Measurements from ENCODE around the gene RCVRN. TPM values are rescaled to one million over a fixed set of nuclear protein-coding genes. Genes with fewer than 3 reads are reported as not detected.

Gene RCVRN
- total RNA-seq, 1 donor from 2014 or later: not detected

DNA sequence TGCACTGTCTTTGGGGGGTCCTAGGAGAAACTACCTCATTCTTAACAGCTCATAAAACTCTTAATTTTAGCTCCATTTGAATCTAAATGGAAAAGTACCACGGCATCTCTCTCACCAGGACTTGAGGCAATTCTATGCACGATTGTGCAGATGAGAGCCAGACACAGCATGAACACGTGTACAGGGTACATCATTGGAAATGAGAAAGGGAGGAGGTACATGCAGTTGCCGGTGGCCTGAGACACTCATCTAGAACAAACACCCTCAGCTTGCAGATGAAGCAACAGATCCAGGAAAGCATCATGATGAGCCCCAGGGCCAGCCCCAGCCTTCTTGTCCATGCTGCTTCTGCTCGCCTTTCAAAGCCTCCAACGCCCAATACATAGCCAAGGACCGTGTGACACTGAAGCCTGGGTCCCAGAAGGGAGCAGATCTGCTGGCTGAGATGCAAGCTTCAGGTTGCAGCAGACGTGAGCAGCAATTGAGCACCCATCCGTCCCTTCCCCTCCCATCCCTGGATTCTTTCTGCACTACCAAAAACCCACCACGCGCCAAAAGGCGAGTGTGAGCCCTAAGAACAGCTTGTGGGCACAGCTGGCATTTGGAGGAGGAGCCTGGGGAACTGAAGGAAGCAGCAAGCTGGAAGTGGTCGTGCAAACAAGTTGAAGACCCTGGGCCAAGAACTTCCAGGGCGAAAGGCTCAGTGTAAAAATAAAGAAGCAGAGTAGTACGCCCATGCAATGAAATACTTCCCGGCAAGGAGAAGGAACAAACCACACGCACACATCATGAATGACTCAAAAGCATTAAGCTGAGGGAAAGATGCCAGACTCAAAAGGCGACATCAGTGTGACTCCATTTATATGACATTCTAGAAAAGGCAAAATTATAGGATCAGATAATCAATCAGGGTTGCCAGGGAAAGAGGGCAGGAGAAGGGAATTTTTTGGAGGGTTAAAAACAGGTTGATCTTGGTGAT is 7.3 kb upstream of the RCVRN start:
- no peak overlapping the region for H3K27ac Mint-ChIP-seq (ENCODE audit: unreplicated experiment)
- DNase-seq: no peak
- peaks cover 7% of the 10 kb centered on the region for H3K36me3 Mint-ChIP-seq (ENCODE audit: unreplicated experiment)
- peaks cover 6% of the 10 kb centered on the region for H3K9me3 Mint-ChIP-seq (ENCODE audit: unreplicated experiment)
- TF ChIP-seq, protein P1, sequence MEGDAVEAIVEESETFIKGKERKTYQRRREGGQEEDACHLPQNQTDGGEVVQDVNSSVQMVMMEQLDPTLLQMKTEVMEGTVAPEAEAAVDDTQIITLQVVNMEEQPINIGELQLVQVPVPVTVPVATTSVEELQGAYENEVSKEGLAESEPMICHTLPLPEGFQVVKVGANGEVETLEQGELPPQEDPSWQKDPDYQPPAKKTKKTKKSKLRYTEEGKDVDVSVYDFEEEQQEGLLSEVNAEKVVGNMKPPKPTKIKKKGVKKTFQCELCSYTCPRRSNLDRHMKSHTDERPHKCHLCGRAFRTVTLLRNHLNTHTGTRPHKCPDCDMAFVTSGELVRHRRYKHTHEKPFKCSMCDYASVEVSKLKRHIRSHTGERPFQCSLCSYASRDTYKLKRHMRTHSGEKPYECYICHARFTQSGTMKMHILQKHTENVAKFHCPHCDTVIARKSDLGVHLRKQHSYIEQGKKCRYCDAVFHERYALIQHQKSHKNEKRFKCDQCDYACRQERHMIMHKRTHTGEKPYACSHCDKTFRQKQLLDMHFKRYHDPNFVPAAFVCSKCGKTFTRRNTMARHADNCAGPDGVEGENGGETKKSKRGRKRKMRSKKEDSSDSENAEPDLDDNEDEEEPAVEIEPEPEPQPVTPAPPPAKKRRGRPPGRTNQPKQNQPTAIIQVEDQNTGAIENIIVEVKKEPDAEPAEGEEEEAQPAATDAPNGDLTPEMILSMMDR (IDR thresholded peaks at IDR 0.05; ENCODE audit: partially characterized antibody, unreplicated experiment): no peak
- H3K4me1 Mint-ChIP-seq (ENCODE audit: low read depth, unreplicated experiment): no peaks in the 10 kb centered on the region
- peaks cover 5% of the 10 kb centered on the region for H3K27me3 Mint-ChIP-seq (ENCODE audit: unreplicated experiment)
- H3K4me3 Mint-ChIP-seq (ENCODE audit: unreplicated experiment): no peak overlapping the region

DNA sequence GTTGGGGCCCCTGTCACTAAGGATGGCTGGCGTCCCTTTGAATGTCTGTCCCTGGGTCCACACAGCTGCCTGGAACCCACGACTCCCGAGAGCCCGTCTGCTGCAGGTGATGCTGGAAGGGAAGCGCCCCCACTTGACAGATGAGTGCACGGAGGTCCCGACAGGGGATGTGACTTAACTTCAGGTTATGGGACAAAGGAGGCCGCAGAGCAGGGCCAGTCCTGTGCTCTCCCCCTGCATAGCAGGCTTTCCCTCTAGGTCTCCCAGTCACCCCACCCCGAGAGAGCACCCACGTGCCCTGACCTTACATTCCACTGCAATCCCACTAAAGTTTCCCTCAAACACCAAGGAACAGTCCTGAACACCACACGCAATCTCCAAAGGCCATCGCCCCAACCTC is 6.0 kb upstream of the RCVRN start:
- H3K4me3 Mint-ChIP-seq (ENCODE audit: unreplicated experiment): no peak overlapping the region
- peaks cover 5% of the 10 kb centered on the region for H3K27me3 Mint-ChIP-seq (ENCODE audit: unreplicated experiment)
- peaks cover 6% of the 10 kb centered on the region for H3K9me3 Mint-ChIP-seq (ENCODE audit: unreplicated experiment)
- H3K4me1 Mint-ChIP-seq (ENCODE audit: low read depth, unreplicated experiment): no peaks in the 10 kb centered on the region
- no peak for DNase-seq
- TF ChIP-seq, protein P1 (IDR thresholded peaks at IDR 0.05; ENCODE audit: partially characterized antibody, unreplicated experiment): no peak
- no peak overlapping the region for H3K27ac Mint-ChIP-seq (ENCODE audit: unreplicated experiment)
- H3K36me3 Mint-ChIP-seq (ENCODE audit: unreplicated experiment): peaks cover 7% of the 10 kb centered on the region

DNA sequence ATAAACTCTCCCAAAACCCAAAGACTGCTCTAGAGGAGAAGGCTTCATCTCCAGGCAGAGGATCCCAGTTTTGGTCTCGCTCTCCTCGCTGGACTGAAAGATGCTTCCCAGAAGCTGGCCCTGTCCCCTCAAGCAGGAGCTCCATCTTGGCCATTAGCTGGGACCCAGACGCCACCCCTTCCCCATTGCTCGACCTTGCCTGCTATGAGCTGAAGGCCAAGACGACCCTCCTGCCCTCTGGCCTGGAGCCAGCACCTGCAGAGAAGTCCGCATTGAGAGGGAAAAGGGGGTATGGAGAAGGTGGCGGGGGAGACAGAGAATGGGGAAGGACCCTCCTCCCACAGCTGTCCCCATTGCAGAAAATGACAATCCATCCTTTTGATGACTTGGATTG is 3.6 kb upstream of the RCVRN start:
- H3K27me3 Mint-ChIP-seq (ENCODE audit: unreplicated experiment): peaks cover 2% of the 10 kb centered on the region
- no peaks in the 10 kb centered on the region for H3K4me1 Mint-ChIP-seq (ENCODE audit: low read depth, unreplicated experiment)
- TF ChIP-seq, protein P1 (IDR thresholded peaks at IDR 0.05; ENCODE audit: partially characterized antibody, unreplicated experiment): no peak
- H3K4me3 Mint-ChIP-seq (ENCODE audit: unreplicated experiment): no peak overlapping the region
- no peak overlapping the region for H3K27ac Mint-ChIP-seq (ENCODE audit: unreplicated experiment)
- peaks cover 3% of the 10 kb centered on the region for H3K9me3 Mint-ChIP-seq (ENCODE audit: unreplicated experiment)
- no peak for DNase-seq
- H3K36me3 Mint-ChIP-seq (ENCODE audit: unreplicated experiment): no peaks in the 10 kb centered on the region

DNA sequence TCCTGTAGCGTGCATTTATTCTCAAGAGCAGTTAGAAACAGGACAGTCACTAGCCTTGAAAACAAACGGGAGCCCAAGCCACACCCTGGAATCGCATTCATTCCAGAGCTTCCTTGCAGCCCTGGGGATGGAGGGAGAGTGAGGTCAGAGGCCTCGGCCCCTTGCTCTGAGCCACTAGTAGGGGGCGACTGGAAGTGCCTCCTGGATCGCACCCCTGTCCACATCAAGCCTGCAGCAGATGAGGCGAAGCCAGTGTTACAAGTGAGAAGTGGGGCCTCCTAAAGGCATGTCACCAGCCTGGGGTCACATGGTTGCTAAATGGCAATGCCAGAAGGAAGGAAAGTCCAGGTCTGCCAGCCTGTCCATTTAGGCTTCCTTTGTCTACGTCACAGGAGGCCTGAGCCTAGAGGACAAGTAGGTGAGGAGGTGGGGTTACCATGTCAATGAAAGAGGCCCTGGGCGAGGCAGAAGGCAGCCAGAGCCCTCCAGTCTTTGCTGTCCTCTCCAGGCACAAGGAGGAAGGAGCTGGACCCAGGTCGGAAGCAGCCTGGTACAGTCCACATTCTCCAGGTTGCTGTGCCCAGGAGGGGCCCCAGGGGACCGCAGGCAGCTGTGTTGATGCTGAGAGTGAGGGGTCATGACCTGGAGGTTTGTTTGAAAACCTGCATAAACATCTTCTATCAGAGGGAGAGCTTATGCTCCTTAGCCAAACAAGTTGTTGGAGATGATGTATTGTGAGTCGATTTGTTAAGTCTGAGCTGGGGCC is 3.0 kb upstream of the RCVRN start:
- no peaks in the 10 kb centered on the region for H3K4me1 Mint-ChIP-seq (ENCODE audit: low read depth, unreplicated experiment)
- TF ChIP-seq, protein P1 (IDR thresholded peaks at IDR 0.05; ENCODE audit: partially characterized antibody, unreplicated experiment): no peak
- H3K36me3 Mint-ChIP-seq (ENCODE audit: unreplicated experiment): no peaks in the 10 kb centered on the region
- H3K9me3 Mint-ChIP-seq (ENCODE audit: unreplicated experiment): peaks cover 3% of the 10 kb centered on the region
- H3K27ac Mint-ChIP-seq (ENCODE audit: unreplicated experiment): no peak overlapping the region
- H3K4me3 Mint-ChIP-seq (ENCODE audit: unreplicated experiment): no peak overlapping the region
- DNase-seq: no peak
- H3K27me3 Mint-ChIP-seq (ENCODE audit: unreplicated experiment): peaks cover 2% of the 10 kb centered on the region
